Measurements from ENCODE around the gene PDIA2.
A peak's percentile ranks its signal among the peaks of the same experiment; 100 is the strongest.
"Not testable (repeated sequence)": the region's sequence is repeated elsewhere in the genome, so short reads cannot be mapped to it uniquely, and the experiment has no call there.

Gene PDIA2

GRCh38 chr16:264440-264951, 18.5 kb upstream of the PDIA2 start:
- H3K27ac ChIP-seq = no peak overlapping the region
- TF ChIP-seq ZFX (IDR thresholded peaks at IDR 0.05) (no peak), CTCF (conservative IDR thresholded peaks at IDR 0.05) (no peak)

GRCh38 chr16:265002-265529, 17.9 kb upstream of the PDIA2 start:
- no peak overlapping the region for H3K27ac ChIP-seq
- TF ChIP-seq ZFX (IDR thresholded peaks at IDR 0.05) = no peak
- no peak for TF ChIP-seq CTCF (conservative IDR thresholded peaks at IDR 0.05)

GRCh38 chr16:265711-266110, 17.3 kb upstream of the PDIA2 start:
- TF ChIP-seq ZFX (IDR thresholded peaks at IDR 0.05) (no peak), CTCF (conservative IDR thresholded peaks at IDR 0.05) (no peak)
- no peak overlapping the region for H3K27ac ChIP-seq

GRCh38 chr16:266258-267164, 16.5 kb upstream of the PDIA2 start:
- TF ChIP-seq ZFX (IDR thresholded peaks at IDR 0.05) = no peak
- no peak overlapping the region for H3K27ac ChIP-seq

GRCh38 chr16:267562-267961, 15.4 kb upstream of the PDIA2 start:
- H3K27ac ChIP-seq = not testable (repeated sequence)

- TF ChIP-seq ZFX (IDR thresholded peaks at IDR 0.05) = no peak
- no peak for TF ChIP-seq CTCF (conservative IDR thresholded peaks at IDR 0.05)
- peak overlapping the region; percentile 54 for H3K27ac ChIP-seq
Measured at GRCh38 chr16:268141-269053, 14.6 kb upstream of the PDIA2 start.

GRCh38 chr16:269061-269796, 13.7 kb upstream of the PDIA2 start:
- TF ChIP-seq ZFX (IDR thresholded peaks at IDR 0.05) = no peak
- no peak for TF ChIP-seq CTCF (conservative IDR thresholded peaks at IDR 0.05)
- H3K27ac ChIP-seq = peak overlapping the region; percentile 54
